ENCODE measurements around the gene MRPL53. TPM values are rescaled to one million over a fixed set of nuclear protein-coding genes. Genes with fewer than 3 reads are reported as not detected.

MRPL53 gene
- polyA plus RNA-seq, 1 experiment, result 41.2 TPM

DNA sequence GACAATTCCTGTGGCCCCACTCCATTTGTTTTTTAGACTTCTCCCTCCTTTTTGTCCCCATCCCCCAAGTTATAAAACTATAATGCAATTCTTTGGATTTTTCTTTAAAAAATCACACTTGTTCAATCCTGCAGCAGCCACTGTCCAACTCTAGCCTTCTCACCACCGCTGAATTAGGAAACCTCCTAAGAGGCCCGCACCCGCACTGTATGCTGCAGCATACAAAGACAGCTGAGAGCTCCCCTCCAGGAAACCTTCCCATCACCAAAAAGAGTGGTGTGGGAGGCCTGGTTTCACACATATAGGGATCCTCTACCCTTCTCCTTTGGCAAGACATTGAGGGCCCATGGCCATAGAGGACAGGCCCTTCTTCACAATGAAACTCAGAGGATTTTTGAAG is 32.1 kb upstream of the MRPL53 start:
- TF ChIP-seq, protein P1, sequence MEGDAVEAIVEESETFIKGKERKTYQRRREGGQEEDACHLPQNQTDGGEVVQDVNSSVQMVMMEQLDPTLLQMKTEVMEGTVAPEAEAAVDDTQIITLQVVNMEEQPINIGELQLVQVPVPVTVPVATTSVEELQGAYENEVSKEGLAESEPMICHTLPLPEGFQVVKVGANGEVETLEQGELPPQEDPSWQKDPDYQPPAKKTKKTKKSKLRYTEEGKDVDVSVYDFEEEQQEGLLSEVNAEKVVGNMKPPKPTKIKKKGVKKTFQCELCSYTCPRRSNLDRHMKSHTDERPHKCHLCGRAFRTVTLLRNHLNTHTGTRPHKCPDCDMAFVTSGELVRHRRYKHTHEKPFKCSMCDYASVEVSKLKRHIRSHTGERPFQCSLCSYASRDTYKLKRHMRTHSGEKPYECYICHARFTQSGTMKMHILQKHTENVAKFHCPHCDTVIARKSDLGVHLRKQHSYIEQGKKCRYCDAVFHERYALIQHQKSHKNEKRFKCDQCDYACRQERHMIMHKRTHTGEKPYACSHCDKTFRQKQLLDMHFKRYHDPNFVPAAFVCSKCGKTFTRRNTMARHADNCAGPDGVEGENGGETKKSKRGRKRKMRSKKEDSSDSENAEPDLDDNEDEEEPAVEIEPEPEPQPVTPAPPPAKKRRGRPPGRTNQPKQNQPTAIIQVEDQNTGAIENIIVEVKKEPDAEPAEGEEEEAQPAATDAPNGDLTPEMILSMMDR (IDR thresholded peaks at IDR 0.05; ENCODE audit: insufficient read depth, low read depth, low read length), result no peak
- Histone ChIP-seq H3K4me3 (ENCODE audit: low read depth, low read length) (no peak overlapping the region), H3K27me3 (ENCODE audit: control insufficient read depth, insufficient read depth, low read length) (peaks cover 7% of the 10 kb centered on the region), H3K36me3 (ENCODE audit: control insufficient read depth, insufficient read depth, low read length) (peaks cover 11% of the 10 kb centered on the region)
- no peak for DNase-seq (ENCODE audit: low read depth)
- CTCF ChIA-PET, result interaction anchor here (1.8 to 2.5 kb wide), 2 partner anchors 22 to 170 kb away, joined by 5 to 12 read pairs; partner anchors contain the start of genes CCDC142 and TTC31
- POLR2A ChIA-PET, result no interaction called here

DNA sequence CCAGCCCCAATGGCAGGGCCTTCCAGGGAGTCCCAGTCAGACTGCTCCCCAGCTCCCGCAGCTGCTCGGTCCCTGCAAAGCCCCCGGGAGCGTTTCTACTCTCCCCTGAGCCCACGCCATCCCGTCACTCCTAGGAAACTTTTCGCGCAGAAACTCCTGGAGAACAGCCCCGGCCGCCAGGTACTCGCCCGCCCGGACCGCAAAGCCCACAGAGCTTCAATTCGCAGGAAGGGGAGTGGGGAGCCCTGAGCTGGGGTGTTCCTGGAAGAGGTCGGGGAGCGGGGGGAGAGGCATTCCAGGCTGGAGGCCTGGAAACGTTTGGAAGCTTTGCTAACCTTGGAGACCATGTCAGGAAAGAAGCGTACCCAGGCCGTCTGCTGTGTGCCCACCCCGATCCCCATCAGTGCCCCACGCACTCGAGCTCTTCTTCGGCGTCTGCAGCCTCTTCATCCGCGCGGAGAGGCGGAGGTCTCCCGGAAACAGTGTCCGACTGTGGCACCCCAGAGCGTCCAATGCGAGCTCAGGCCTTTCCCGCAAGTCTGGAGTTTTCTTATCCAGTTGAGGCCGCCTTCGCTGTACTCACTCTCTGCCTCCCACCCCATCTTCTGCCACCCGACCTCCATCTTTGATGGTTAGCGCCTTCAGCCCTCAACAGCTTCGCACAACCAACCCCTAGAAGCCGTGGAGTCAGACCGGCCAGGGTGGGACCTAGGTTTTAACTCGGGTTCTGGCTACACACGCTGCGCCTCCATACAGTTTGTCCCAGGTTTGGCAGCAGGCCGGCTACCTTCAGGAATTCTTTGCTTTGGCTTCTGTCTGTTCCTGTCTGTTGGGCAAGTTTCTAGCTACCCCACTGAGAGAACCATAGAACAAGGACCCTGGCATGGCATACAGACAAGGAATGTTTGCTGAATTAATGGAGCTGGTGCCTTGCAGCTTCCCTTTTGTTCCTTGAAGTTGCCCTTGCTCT is 31.3 kb upstream of the MRPL53 start:
- ChIA-PET POLR2A (interaction anchor here (0.5 to 0.6 kb wide), 3 partner anchors 7 to 63 kb away, joined by 3 to 4 read pairs (median 4); partner anchors contain the start of genes AUP1 and HTRA2), CTCF (interaction anchor here (0.8 to 2.5 kb wide), 5 partner anchors 21 to 169 kb away, joined by 3 to 14 read pairs (median 5); partner anchors contain the start of genes AUP1, CCDC142, HTRA2 and TTC31)
- Histone ChIP-seq H3K4me3 (ENCODE audit: low read depth, low read length) (peak overlapping the region; percentile 43), H3K27me3 (ENCODE audit: control insufficient read depth, insufficient read depth, low read length) (peaks cover 9% of the 10 kb centered on the region), H3K36me3 (ENCODE audit: control insufficient read depth, insufficient read depth, low read length) (peaks cover 11% of the 10 kb centered on the region)
- TF ChIP-seq, protein P1 (IDR thresholded peaks at IDR 0.05; ENCODE audit: insufficient read depth, low read depth, low read length), result no peak
- DNase-seq (ENCODE audit: low read depth), result no peak

DNA sequence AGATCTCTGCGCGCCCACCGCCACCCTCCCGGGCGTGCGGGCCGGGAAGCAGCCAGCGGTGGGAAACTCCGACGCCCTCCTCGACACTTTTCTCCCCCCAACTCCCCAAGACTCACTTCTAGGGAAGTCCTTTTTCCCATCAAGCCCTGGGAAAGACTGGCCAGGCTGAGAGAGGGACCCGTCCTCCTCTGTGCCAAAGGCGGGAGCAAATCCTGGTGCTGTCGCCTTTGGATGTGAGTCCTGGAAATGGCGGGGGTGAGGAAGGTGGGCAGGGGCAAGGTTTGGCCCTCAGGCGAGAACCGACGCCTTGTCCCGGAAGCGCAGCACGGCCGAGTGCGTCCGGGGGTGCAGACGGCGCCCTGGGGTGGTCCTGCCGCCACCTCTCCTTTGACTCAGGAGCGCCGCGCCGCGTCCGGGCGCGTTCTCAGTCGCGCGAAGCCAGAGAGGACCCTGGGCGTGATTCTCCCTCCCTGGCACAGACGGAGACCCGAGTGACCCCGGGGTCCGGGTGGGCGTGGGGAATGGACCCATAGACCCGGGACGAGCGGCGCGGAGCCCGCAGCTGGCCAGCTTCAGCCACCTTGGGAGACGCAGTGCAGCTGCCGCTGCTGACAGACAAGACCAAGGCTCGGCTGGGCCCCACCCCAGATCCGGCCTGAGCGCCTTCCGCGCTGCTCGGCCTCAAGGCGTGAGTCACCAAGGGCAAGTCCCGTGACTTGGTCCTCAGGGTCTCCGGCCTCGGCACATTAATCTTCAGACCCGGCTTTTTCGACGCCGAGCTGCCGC is 30.4 kb upstream of the MRPL53 start:
- ChIA-PET POLR2A (interaction anchor here (0.6 kb wide), 1 partner anchor 64 kb away, joined by 3 read pairs; no protein-coding TSS in a partner anchor), CTCF (interaction anchor here (0.8 to 2.5 kb wide), 6 partner anchors 20 to 168 kb away, joined by 3 to 14 read pairs (median 4); partner anchors contain the start of genes AUP1, CCDC142, HTRA2 and TTC31)
- DNase-seq (ENCODE audit: low read depth), result no peak

DNA sequence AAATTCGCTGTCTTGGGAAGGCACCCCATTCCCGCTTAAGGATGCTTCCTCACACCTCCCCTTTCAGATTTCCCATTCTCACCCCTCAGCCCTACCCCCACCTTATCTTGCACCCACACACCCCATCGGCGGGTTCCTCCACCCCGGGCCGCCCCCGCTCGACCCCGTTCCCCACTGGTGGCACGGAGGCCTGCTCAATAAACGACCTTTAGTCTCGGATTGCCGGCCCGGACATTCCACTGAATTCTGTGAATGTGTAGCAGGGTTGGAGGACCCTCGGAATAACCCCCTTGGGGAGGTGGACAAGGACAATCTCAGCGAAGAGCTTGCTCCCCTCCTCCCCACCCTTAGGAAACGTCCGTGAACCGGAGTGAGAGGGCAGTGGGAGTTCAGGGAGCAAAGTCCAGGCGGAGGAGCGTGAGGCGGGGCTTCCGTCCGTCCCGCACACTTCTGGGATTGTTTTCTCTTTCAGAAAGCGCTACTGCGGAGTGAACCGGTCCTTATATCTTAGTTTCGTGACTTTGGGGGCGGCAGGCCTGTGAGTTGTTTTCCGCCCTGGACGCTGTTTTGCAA is 29.8 kb upstream of the MRPL53 start:
- H3K36me3 ChIP-seq (ENCODE audit: control insufficient read depth, insufficient read depth, low read length), result peaks cover 11% of the 10 kb centered on the region
- CTCF ChIA-PET, result interaction anchor here (1.1 kb wide), 1 partner anchor 19 kb away, joined by 3 read pairs; the partner anchor contains the start of genes CCDC142 and TTC31
- POLR2A ChIA-PET, result no interaction called here
- H3K4me3 ChIP-seq (ENCODE audit: low read depth, low read length), result peak overlapping the region; percentile 43
- DNase-seq (ENCODE audit: low read depth), result no peak
- peaks cover 11% of the 10 kb centered on the region for H3K27me3 ChIP-seq (ENCODE audit: control insufficient read depth, insufficient read depth, low read length)
- TF ChIP-seq, protein P1 (IDR thresholded peaks at IDR 0.05; ENCODE audit: insufficient read depth, low read depth, low read length), result no peak

More for the DNA sequence above, 30.4 kb upstream of the MRPL53 start:
- Histone ChIP-seq H3K4me3 (ENCODE audit: low read depth, low read length) (peak overlapping the region; percentile 43), H3K36me3 (ENCODE audit: control insufficient read depth, insufficient read depth, low read length) (peaks cover 11% of the 10 kb centered on the region), H3K27me3 (ENCODE audit: control insufficient read depth, insufficient read depth, low read length) (peaks cover 11% of the 10 kb centered on the region)
- TF ChIP-seq, protein P1 (IDR thresholded peaks at IDR 0.05; ENCODE audit: insufficient read depth, low read depth, low read length), result peak; percentile 39
